Cerebellar cortex (tissue), 1 donor: ENCODE results near the gene DLEC1.
A peak's percentile ranks its signal among the peaks of the same experiment; 100 is the strongest.
"Not testable (repeated sequence)": the region's sequence is repeated elsewhere in the genome, so short reads cannot be mapped to it uniquely, and the experiment has no call there.

Experiments
- DNase-seq: peaks from one replicate; pipeline ENCODE4 v3.0.0-alpha.2; 2015; ENCODE audit warnings: low spot score

The DLEC1 gene

GRCh38 chr3:38084334-38085310 is 45.6 kb downstream of the DLEC1 start:
- DNase-seq = peak; percentile 26

GRCh38 chr3:38085311-38085942 is 46.4 kb downstream of the DLEC1 start:
- DNase-seq = no peak

GRCh38 chr3:38085943-38086324 is 46.9 kb downstream of the DLEC1 start:
- DNase-seq = no peak

GRCh38 chr3:38086496-38086895 is 47.5 kb downstream of the DLEC1 start:
- no peak for DNase-seq

- DNase-seq = not testable (repeated sequence)
These were observed 48.3 kb downstream of the DLEC1 start for GRCh38 chr3:38087278-38087677.

- DNase-seq = no peak
These were observed 49.4 kb downstream of the DLEC1 start for GRCh38 chr3:38088126-38089078.

DNA sequence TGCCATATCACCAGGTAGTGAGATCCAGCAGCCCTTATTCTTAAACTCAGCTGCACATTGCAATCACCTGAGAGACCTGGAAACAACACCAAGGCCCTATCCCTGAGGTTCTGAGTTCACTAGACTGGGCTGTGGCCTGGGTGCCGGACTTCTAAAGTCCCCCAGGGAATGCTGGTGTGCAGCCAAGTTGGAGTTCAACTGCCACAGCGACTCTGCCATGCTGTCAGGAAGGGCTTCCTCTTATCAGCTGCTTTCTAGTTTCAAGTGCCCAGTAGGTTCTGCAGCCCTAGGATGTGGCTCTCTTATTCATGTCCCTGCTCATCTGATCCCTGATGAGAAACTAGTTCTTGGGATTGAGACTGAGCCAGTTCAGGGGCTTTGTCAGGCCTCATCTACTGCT is 50.2 kb downstream of the DLEC1 start:
- DNase-seq = no peak

DNA sequence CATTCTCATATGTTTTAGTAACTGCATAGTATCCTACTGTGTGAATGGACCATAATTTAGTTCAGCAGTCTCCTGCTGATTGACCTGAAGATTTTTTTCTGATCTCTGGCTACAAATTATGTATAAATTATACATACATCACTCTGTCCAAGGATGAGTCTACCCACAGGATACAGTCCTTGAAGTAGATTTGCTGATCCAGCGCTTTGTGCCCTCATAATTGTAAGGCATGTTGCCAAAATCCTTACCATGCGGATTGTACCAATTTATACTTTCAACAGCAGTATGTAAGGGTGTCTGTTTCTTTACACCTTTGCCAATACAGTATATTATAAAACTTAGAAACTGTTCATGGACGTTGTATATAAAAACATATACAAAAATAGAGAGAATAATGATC is 51.4 kb downstream of the DLEC1 start:
- no peak for DNase-seq

GRCh38 chr3:38094999-38095398 is 56.0 kb downstream of the DLEC1 start:
- DNase-seq = no peak

GRCh38 chr3:38095669-38096483 is 56.9 kb downstream of the DLEC1 start:
- no peak for DNase-seq

GRCh38 chr3:38097446-38098375 is 58.7 kb downstream of the DLEC1 start:
- DNase-seq = no peak

- DNase-seq = no peak
These were observed 59.3 kb downstream of the DLEC1 start for GRCh38 chr3:38098376-38098723.

- no peak for DNase-seq
These were observed 60.5 kb downstream of the DLEC1 start for GRCh38 chr3:38099518-38099917.

DNA sequence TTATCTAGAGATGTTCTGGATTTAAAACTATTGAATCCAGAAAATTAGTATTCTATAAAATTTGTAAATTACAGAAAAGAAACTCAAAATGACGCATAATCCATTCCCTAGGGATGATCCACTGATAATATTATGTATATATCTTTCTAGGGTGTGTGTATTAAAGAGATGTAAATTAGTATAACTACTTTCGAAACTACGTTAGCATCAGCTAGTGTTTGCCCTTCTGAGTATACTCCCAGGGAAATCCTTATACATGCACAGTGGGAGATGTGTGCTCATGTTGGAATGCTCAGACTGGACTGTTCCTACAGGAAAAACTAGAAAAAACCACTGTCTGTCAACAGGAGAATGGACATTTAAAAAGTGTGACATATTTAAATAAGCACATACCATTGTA is 61.5 kb downstream of the DLEC1 start:
- DNase-seq = no peak

DNA sequence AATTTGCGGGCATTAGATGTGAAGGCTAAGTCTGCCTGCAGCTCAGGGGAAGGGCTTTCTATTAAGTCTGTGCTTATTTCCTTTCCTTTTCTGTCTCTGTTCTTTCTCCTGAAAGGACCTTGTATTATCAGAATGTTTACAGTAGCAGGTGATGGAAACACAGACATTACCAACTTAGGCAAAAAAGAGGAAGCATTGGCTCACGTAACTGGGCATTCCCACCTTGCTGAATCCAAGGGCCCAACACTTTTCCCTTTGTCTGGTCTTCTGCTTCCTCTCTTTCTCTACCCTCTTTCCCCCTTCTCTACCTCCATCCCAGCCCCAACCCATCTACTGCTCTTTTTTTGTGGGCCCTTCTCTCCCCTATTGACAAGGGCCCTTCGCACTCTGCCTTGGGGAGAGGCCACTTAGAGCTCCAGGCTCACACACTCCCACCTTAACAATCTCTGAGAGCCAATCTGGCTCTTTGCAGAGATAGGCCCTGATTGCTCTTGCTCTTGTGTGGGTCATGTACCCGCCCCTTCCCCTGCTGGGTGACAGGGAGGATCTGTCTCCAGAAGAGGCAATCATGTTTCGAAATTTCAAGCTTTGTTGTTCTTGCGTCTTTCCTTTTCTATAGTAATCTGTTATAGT is 62.9 kb downstream of the DLEC1 start:
- no peak for DNase-seq

GRCh38 chr3:38102444-38102814 is 63.4 kb downstream of the DLEC1 start:
- DNase-seq = no peak

DNA sequence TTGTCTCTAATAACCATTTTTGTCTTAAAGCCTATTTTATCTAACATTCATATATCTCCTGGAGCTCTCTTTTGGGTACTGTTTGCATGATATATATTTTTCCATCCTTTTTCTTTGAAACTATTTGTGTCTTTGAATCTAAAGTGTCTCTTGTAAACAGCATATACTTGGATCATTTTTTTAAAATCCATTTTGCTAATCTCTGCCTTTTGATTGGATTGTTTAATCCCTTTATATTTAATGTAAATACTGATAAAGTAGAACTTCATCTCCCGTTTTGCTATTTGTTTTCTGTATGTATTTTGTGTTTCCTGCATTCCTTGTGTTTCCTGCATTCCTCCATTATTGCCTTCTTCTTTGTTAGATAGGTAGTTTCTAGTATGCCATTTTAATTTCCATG is 66.5 kb downstream of the DLEC1 start:
- DNase-seq = no peak

DNA sequence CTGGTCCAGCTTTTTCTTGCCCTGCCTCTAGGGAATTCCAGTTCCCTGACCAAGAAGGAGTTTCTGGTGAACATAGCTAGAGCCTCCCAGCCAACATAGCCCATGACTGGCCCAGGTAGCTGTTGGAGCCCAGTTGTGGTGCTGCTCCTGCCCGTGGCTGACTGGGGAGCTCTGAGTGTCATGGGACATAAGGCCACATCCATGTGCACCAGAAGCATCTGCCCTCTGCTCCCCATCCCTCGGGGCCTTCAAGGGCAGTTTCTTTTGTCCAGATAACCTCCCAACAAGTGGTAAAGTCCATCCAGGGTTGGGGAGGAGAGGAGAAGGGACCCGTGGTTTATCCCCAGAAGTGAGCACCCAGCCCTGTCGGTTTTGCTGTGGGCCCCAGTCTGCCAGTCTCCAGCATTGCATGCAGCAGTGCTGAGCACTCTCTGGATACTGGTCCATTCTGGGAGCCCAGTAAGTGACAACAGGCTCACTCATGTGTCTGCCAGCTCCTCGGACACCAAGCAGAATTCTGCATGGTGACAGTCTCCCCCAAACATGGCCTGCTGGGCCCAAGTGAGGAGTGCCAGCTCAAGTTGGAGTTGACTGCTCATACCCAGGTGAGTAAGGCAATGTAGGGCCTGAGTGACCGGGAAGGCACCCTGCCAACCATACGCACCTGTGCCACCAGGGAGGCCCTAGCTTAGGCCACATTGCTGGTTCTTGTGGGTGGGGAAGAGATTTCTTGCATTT is 69.1 kb downstream of the DLEC1 start:
- no peak for DNase-seq
